HG02973 (cell line): ENCODE measurements around the gene CPXM2.

ENCODE experiments used
- ATAC-seq: cut with Tn5 transposase; IDR thresholded peaks from one replicate; pipeline ENCODE4 v1.9.1; 2021; ENCODE audit warnings: moderate library complexity; ENCODE audit not compliant: unreplicated experiment

CPXM2 gene

DNA sequence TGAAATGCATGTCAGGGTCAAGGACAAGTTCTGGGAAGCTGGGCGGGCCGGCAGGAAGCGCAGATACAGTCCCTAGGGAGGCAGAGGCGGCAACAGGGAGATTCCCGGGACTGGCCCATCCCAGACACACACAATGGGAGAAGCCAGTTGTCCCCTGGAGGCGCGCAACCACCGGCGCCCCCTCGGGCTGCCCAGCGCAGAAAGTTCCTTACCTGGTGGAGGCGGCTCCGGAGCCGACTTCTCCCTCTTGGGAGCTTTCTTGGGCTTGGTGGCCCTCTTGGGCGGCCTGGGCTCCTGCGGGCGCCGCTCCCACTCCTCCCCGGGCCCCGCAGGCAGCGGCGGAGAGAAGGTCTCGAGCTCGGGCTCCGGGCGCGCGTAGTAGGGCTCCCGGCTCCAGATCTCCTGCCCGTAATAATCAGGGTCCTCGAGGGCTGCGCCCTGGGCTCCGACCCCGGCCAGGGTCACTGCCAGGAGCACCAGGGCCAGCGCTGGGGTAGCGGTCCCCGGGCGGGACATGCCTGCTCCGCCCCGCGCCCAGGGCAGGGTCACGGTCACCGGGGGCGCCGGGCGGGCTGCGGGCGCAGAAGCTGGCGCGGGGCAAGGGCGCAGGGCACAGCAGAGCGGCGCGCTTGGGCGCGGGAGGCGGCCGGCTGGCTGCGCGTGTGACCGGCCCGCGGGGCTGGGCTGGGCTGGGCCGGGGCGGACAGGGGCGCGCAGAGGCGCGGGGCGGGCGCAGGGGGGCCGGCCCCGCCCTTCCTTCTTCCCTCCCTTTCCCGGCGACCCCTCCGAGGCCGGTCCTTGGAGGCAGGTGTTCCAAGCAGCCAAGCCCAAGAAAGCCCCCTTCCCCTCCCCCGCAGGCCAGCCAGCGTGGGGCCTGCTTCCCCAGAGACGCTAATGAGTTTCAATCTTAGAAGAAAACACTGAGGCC lies at the start of gene CPXM2:
TSS of gene CPXM2 (minus strand) at position 664 of the 928 bp plus-strand sequence. CDS start at position 516, 148 bp downstream.
- no peak for ATAC-seq

- no peak for ATAC-seq
Observed at GRCh38 chr10:123939591-123939990, 48.0 kb upstream of the CPXM2 start.

DNA sequence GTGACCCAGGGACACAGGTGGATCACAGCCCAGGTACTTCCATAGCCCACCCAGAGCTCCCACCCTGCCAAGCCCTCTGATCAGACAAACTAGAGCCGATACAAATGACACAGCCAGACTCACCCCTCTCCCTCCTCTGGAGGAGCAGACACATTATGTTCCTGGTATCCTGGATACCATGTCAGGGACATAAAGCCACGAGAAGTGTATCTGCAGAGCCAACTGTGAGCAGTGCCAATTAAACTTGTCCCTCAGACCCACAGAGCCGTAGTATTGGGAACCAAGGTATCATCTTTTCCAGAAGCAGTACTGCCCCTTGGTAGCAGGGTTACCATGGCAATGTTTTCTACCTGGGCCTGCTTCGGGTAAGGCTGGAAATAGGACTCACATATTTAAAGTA lies 47.3 kb upstream of the CPXM2 start:
- no peak for ATAC-seq

DNA sequence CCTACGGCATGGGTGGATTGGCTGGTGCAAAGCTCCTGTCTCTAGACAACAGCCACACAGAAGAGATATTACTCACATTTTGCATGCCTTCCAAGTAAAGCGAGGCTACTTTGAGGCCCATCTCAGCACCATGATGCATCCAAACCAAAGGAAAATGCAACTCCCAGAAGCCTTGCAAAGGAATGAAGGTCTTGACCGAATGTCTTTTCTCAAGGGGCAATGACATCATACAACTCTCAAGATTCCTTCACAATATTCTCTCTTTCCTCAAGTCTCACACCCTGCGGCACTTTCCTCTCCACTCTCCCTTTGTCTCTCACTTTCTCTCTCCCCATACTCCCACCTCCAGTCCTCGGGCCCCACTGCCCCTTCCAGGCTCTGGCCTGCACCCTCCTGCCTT lies 44.8 kb upstream of the CPXM2 start:
- ATAC-seq: no peak

- ATAC-seq: no peak
Observed at GRCh38 chr10:123935680-123936079, 44.1 kb upstream of the CPXM2 start.

- ATAC-seq: no peak
Observed at GRCh38 chr10:123934846-123935245, 43.2 kb upstream of the CPXM2 start.

DNA sequence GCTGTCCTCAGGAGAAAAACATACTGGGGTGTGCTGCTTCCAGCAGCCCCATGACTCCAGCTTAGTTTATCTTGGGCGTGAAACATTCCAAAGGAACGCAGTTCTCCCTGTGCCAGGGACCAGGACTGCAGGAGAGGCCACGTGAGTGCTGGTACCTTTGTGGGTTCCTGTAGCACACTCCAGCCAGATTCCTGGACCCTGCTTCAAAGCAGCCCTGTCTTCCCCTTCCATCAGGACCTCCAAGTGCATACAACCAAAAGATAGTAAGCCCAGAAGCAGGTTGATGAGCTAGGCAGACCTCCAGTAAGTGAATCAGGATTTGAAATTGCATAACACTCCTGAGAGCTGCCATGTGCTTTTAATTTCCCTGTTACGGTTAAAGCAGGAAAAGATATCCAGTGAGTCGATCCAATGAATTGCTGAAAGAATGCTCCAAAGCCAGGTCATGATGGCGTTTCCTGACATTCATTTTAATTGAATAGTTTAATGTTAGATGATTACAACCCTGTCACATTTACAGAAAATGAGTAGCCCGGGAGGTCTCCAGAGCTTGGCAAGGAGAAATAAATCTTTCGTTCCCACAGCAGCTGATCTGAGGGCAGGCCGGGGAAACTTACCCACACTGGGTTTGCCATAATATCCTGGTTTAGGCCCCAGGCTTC lies 38.9 kb upstream of the CPXM2 start:
- ATAC-seq: no peak

- no peak for ATAC-seq
Observed at GRCh38 chr10:123929791-123930190, 38.2 kb upstream of the CPXM2 start.

DNA sequence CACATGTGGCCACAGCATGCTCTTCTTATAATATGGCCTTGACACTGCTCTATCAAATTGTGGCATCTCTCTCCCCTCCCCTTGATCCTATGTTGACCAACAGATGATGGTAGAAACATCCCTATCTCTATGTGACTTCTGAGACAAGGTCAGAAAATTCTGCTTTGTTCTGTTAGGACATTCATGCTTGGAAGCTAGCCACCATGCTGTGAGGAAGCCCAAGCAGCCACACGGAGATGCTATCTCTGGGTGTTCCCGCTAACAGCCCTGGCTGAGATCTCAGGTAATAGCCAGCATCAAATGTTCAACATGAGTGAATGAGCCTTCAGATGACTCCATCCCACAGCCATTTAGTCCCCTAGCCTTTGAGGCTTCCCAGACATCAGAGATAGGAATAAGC lies 36.8 kb upstream of the CPXM2 start:
- ATAC-seq: no peak

DNA sequence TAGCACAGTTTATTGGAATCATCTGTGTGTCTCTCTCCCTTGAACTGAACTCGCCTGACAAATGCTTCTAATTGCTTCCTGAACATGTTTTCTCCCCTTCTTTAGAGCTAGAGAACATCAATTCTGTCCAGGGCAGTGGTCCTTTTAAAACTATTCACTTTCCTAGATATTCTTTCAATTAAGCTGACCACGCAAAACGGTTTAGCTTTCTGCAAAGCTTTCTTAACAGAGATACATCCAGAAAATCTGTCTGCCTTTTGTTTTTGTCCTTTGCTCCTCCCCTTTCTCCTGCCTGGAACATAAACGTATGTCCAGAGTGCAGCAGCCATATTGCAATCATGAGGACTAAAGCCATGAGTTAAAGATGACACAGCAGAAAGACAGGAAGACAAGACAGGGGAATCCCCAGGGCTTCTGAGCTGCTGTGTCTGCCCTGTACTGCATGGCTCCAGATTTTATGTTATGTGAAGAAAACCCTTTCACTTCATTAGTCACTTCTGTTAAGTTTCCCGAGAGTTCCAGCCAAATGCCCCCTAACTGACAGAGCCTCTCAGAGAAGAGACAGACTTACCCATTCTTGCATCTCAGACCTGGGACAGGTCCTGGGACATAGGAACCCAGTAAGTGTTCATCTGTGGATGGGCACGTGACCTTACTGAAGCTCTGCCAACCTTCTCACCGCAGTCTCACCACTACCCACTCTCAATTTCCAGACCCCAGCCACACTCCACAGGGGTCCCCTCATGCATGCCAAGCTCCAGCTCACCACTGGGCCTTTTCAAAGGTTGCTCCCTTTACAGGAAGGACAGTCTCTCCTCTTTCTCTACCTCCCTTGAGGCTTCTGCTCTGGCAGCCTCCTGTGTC lies 35.0 kb upstream of the CPXM2 start:
- ATAC-seq: peak; percentile 62

DNA sequence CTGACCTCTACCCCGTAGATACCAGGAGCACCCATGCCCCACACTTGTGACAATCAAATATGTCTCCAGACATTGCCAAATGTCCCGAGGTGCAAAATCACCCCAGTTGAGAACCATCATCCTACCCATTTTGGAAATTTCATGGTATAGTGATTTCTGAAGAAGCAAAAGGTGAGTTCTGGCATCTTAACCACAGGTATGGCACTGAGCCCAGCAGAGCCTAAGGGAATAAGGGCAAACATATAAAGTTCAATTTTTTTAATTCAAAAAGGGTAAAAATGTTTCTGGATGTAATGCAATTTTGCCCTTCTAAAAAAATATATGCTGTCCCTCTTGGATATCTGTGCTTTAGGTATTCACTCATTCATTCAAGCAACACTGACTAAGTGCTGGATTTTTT lies 30.5 kb upstream of the CPXM2 start:
- ATAC-seq: no peak

DNA sequence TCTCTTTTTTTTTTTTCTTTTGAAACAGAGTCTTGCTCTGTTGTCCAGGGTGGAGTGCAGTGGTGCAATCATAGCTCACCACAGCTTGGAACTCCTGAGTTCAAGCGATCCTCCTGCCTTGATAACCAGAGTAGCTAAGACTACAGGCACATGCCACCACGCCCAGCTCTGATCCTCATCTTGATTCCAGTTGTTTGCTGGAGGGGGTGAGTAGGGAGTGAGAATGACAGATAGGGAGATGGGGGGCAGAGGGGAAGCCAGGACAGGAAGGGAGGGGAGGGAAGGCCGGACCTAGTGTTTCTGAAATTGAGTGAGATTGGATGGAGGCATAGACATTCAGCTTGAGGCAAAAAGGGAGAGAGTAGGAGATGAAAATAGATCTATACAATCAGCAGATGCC lies 25.2 kb upstream of the CPXM2 start:
- no peak for ATAC-seq

GRCh38 chr10:123913688-123914268 lies 22.2 kb upstream of the CPXM2 start:
- no peak for ATAC-seq

- ATAC-seq: no peak
Observed at GRCh38 chr10:123912871-123913270, 21.3 kb upstream of the CPXM2 start.

- no peak for ATAC-seq
Observed at GRCh38 chr10:123912466-123912865, 20.9 kb upstream of the CPXM2 start.

DNA sequence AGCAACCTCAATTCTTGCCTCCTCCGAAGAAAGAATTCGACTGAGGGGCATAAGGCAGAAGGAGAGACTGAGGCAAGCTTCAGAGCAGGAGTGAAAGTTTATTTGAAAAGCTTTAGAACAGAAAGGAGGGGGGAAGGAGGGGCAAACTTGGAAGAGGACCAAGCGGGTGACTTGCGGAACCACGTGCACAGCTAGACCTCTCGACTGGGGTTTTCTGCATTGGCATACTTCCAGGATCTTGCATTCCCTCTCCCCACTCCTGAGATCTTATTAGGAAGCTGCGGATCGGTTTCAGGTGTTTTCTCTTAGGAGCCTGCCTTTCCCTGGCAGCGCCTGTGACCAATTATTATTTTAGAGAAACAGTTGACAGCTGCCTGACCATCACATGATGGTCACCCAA lies 20.3 kb upstream of the CPXM2 start:
- ATAC-seq: no peak

DNA sequence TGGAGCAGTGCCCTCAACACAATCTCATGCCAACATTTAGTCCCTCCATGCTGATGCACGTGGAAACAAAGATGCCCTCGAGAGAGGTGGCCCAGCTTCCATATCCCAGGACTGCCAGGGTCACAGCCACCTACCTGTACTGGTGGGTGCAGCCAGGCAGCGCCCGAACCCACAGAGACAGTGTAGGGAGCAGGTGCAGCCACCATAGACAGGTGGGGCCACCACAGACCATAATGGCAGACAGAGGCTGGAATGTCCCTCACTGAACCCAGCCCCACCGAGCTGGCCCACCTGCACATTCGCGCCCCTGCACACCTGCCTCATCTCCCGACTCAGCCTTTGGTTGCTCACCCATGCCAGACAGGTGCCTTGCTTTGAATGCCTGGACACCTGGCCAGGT lies 18.3 kb upstream of the CPXM2 start:
- no peak for ATAC-seq

DNA sequence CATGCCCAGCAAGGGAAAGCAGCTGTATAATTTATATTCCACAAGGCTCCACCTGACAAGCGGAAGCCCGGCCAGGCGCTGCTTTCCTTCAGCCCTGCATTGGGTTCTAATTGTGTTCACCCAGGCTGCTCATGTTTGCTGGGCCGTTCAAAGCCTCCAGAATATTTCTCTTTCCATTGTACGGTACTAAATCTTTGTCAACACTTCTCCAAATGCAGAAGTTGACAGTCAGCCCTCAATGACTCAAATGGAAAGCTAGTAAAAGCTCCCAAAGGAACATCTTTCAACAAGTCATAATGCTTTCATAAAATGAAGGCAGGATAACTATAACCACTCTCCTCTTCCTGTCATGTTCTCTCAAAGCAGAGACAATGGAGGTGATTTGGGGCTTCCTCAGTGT lies 17.8 kb upstream of the CPXM2 start:
- no peak for ATAC-seq

DNA sequence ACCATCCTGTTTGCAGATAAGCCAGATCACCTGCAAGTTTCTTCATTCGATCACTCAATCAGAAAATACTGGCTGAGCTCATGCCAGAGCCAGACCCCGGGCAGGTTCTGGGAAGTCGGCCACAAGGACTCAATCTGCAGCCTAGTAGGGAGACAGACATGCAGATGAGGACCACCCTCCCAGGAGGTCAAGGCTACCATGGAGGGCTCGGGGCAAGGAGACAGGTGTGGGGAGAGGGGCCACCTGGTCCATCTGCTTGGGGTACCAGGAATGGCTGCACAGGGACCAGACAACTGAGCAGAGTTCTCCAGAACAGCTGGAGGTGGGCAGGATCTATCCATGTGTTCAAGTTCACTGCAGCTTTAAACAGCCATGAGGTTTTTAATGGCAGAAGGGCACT lies 16.8 kb upstream of the CPXM2 start:
- no peak for ATAC-seq

DNA sequence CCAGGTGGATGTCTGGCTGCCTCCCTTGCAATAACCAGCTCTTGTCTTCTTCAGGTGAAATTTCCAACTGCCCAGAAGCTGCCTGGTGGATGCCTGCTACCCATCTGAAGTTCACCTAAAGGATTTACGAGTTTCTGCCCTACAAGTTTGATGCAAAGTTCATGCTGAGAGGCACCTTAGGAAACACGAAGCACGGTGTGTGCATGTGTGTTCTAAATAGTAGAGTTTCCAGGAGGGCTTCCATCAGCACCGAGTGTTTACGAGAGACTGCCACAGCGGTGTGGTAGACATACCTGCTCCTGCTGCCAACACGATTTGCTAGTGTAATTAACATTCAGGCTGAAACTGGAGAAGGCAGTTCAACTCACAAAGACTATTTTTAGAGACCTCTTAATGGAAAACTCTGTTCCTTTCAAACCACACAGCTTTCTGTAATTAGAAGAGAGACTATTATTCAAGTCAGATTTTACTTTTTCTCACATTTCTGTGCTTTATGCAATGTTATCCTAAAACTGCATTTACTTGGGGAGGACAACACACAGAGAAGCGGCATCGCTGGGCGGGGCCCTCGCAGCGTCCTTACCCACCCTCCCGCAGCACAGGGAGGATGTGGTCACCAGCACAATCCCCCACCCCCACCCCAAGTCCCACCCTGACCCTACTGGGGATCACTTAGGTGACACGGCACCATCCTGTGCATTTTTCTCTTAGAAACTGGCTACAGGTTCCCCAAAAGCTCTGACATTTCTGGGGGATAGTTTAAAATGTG lies 15.5 kb upstream of the CPXM2 start:
- ATAC-seq: no peak
